Upper lobe of right lung (tissue), 1 donor: ENCODE results near the gene ARMC9. TPM values are rescaled to one million over a fixed set of nuclear protein-coding genes. Genes with fewer than 3 reads are reported as not detected.

Experiments used
- ATAC-seq: fragments of 200-7000 bp; cut with Tn5 transposase; one replicate; pipeline ENCODE4 v1.9.1; 2020; ENCODE audit warnings: mild to moderate bottlenecking, moderate library complexity
- DNase-seq: peaks from one replicate; pipeline ENCODE4 v3.0.0-alpha.2; 2020
- H3K27ac ChIP-seq: fragments of 200-600 bp; one replicate; pipeline ENCODE4 v1.8.0; 2022
- H3K27me3 ChIP-seq: fragments of 200-600 bp; one replicate; pipeline ENCODE4 v1.8.0; 2022; ENCODE audit warnings: mild to moderate bottlenecking
- H3K36me3 ChIP-seq: fragments of 200-600 bp; one replicate; pipeline ENCODE4 v1.8.0; 2022
- H3K4me1 ChIP-seq: fragments of 200-600 bp; one replicate; pipeline ENCODE4 v1.8.0; 2022
- H3K4me3 ChIP-seq: fragments of 200-600 bp; one replicate; pipeline ENCODE4 v1.8.0; 2022; ENCODE audit warnings: mild to moderate bottlenecking
- H3K9me3 ChIP-seq: fragments of 200-600 bp; one replicate; pipeline ENCODE4 v1.8.0; 2022
- CTCF ChIP-seq: fragments of 200-600 bp; IDR thresholded peaks from one replicate; pipeline ENCODE4 v1.8.0; 2022; ENCODE audit warnings: antibody characterized with exemption
- intact Hi-C: fragments of 100-400 bp; cut with DNase I; formaldehyde crosslinking; loops from one replicate; pipeline ENCODE4 v1.11.0; 2022
- total RNA-seq: library from RNA; stranded (reverse); fragmentation: NEBNext Ultra II Directional; extraction: Animal tissue kit (Norgen Biotek cat#: 25700); gene quantifications from one replicate; pipeline ENCODE4 v1.2.1, GENCODE V29; 2021
- donor health status: DM: no; HTN: yes; CAD: no; lungs with severe emphysema.

ARMC9 gene
- total RNA-seq, 1 donor from 2014 or later = 37.1 TPM

- Histone ChIP-seq H3K4me3 (no peak overlapping the region), H3K9me3 (no peaks in the 10 kb centered on the region), H3K27me3 (no peaks in the 10 kb centered on the region), H3K4me1 (peaks cover 6% of the 10 kb centered on the region), H3K36me3 (peaks cover 3% of the 10 kb centered on the region), H3K27ac (no peak overlapping the region)
- ATAC-seq = no peak
- TF ChIP-seq CTCF = no peak
- DNase-seq = no peak
- intact Hi-C loops = no loop called here
These were observed 119.1 kb downstream of the ARMC9 start for GRCh38 chr2:231317579-231317978.

GRCh38 chr2:231318436-231318835 lies 120.0 kb downstream of the ARMC9 start:
- Histone ChIP-seq H3K4me1 (peaks cover 8% of the 10 kb centered on the region), H3K27me3 (no peaks in the 10 kb centered on the region), H3K9me3 (no peaks in the 10 kb centered on the region), H3K4me3 (no peak overlapping the region), H3K27ac (no peak overlapping the region), H3K36me3 (peaks cover 3% of the 10 kb centered on the region)
- DNase-seq (no peak), ATAC-seq (no peak)
- intact Hi-C loops = no loop called here
- TF ChIP-seq CTCF = no peak

GRCh38 chr2:231318954-231319353 lies 120.5 kb downstream of the ARMC9 start:
- ATAC-seq = no peak
- H3K4me3 ChIP-seq = no peak overlapping the region
- no peaks in the 10 kb centered on the region for H3K27me3 ChIP-seq
- peaks cover 8% of the 10 kb centered on the region for H3K4me1 ChIP-seq
- no peak for DNase-seq
- no peak overlapping the region for H3K27ac ChIP-seq
- no peaks in the 10 kb centered on the region for H3K9me3 ChIP-seq
- H3K36me3 ChIP-seq = peaks cover 3% of the 10 kb centered on the region
- TF ChIP-seq CTCF = no peak
- intact Hi-C loops = no loop called here

DNA sequence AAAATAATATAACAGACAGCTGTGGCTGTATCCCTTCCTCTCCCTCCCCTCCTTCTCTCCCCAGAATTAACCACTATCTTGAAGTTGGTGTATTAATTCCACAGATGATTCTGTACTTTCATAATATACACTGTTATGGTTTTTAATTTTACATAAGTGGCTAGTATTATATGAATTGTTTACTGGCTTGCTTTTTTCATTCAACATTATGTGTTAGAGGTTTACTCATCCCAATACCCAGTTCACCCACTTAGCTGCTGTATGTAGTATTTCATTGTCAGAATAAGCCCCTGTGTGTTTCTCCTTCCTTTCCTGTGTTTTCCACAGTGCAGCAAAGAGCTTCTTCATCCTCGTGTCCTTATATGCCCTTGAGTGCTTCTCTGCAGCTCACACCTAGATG lies 121.4 kb downstream of the ARMC9 start:
- no peak overlapping the region for H3K4me3 ChIP-seq
- TF ChIP-seq CTCF = no peak
- DNase-seq (no peak), ATAC-seq (no peak)
- intact Hi-C loops = no loop called here
- no peak overlapping the region for H3K27ac ChIP-seq
- H3K4me1 ChIP-seq = peaks cover 8% of the 10 kb centered on the region
- H3K36me3 ChIP-seq = peaks cover 3% of the 10 kb centered on the region
- H3K27me3 ChIP-seq = no peaks in the 10 kb centered on the region
- H3K9me3 ChIP-seq = no peaks in the 10 kb centered on the region

- DNase-seq = no peak
- ATAC-seq = peak; percentile 74
- no peaks in the 10 kb centered on the region for H3K27me3 ChIP-seq
- peak overlapping the region; percentile 44 for H3K27ac ChIP-seq
- intact Hi-C loops = no loop called here
- no peak overlapping the region for H3K4me3 ChIP-seq
- no peak for TF ChIP-seq CTCF
- no peaks in the 10 kb centered on the region for H3K9me3 ChIP-seq
- peaks cover 3% of the 10 kb centered on the region for H3K36me3 ChIP-seq
- H3K4me1 ChIP-seq = peaks cover 8% of the 10 kb centered on the region
These were observed 122.6 kb downstream of the ARMC9 start for GRCh38 chr2:231321021-231321420.
